ENCODE measurements around the gene PPP1R12A.

The PPP1R12A gene

GRCh38 chr12:79841878-79842265 is 93.0 kb downstream of the PPP1R12A start:
- no peak overlapping the region for H3K4me3 ChIP-seq (ENCODE audit: control insufficient read depth, low read depth, low read length)
- TF ChIP-seq CTCF (conservative IDR thresholded peaks at IDR 0.05; ENCODE audit: control insufficient read depth, insufficient read depth, low read depth, low read length), result no peak
- no peak for DNase-seq (ENCODE audit: low read depth)

GRCh38 chr12:79841248-79841877 is 93.5 kb downstream of the PPP1R12A start:
- DNase-seq (ENCODE audit: low read depth), result no peak
- TF ChIP-seq CTCF (conservative IDR thresholded peaks at IDR 0.05; ENCODE audit: control insufficient read depth, insufficient read depth, low read depth, low read length), result no peak
- no peak overlapping the region for H3K4me3 ChIP-seq (ENCODE audit: control insufficient read depth, low read depth, low read length)

GRCh38 chr12:79838359-79838758 is 96.5 kb downstream of the PPP1R12A start:
- no peak for DNase-seq (ENCODE audit: low read depth)
- TF ChIP-seq CTCF (conservative IDR thresholded peaks at IDR 0.05; ENCODE audit: control insufficient read depth, insufficient read depth, low read depth, low read length), result no peak
- no peak overlapping the region for H3K4me3 ChIP-seq (ENCODE audit: control insufficient read depth, low read depth, low read length)

- H3K4me3 ChIP-seq (ENCODE audit: control insufficient read depth, low read depth, low read length), result no peak overlapping the region
- TF ChIP-seq CTCF (conservative IDR thresholded peaks at IDR 0.05; ENCODE audit: control insufficient read depth, insufficient read depth, low read depth, low read length), result no peak
- DNase-seq (ENCODE audit: low read depth), result no peak
Observed at GRCh38 chr12:79837575-79837974, 97.3 kb downstream of the PPP1R12A start.

GRCh38 chr12:79835377-79835843 is 99.5 kb downstream of the PPP1R12A start:
- no peak overlapping the region for H3K4me3 ChIP-seq (ENCODE audit: control insufficient read depth, low read depth, low read length)
- TF ChIP-seq CTCF (conservative IDR thresholded peaks at IDR 0.05; ENCODE audit: control insufficient read depth, insufficient read depth, low read depth, low read length), result no peak
- DNase-seq (ENCODE audit: low read depth), result no peak

GRCh38 chr12:79834712-79835376 is 100.1 kb downstream of the PPP1R12A start:
- no peak overlapping the region for H3K4me3 ChIP-seq (ENCODE audit: control insufficient read depth, low read depth, low read length)
- TF ChIP-seq CTCF (conservative IDR thresholded peaks at IDR 0.05; ENCODE audit: control insufficient read depth, insufficient read depth, low read depth, low read length), result no peak
- no peak for DNase-seq (ENCODE audit: low read depth)
